DND-41 (cell line): ENCODE measurements around the gene PLAC8.

Source experiments
- ATAC-seq: fragments of 200-7000 bp; cut with Tn5 transposase; 3 replicates; pipeline ENCODE4 v1.9.1; 2021; ENCODE audit warnings: low read depth; ENCODE audit not compliant: insufficient read depth
- DNase-seq: peaks from one replicate; pipeline ENCODE4 v3.0.0-alpha.2; 2020
- H2AFZ ChIP-seq: 2 replicates; pipeline ENCODE4 v1.6.0; 2012; ENCODE audit warnings: low read depth, low read length
- H3K27ac ChIP-seq: 2 replicates; pipeline ENCODE4 v1.5.1; 2012; ENCODE audit warnings: low read length, inconsistent platforms
- H3K27me3 ChIP-seq: fragments of 200-600 bp; sonication (generic); 2 replicates; pipeline ENCODE4 v1.6.0; 2012; ENCODE audit warnings: low read length, mild to moderate bottlenecking, inconsistent platforms; ENCODE audit not compliant: insufficient read depth, poor library complexity
- H3K36me3 ChIP-seq: 2 replicates; pipeline ENCODE4 v1.5.1; 2012; ENCODE audit warnings: low read length, inconsistent platforms; ENCODE audit not compliant: insufficient read depth
- H3K4me1 ChIP-seq: 2 replicates; pipeline ENCODE4 v1.5.1; 2012; ENCODE audit warnings: mild to moderate bottlenecking, low read length; ENCODE audit not compliant: insufficient read depth
- H3K4me2 ChIP-seq: 2 replicates; pipeline ENCODE4 v1.6.0; 2012; ENCODE audit warnings: mild to moderate bottlenecking, moderate library complexity, low read length, inconsistent platforms; ENCODE audit not compliant: insufficient read depth
- H3K4me3 ChIP-seq, 2 experiments: fragments of 200-600 bp in 1 of 2; shearing (Covaris generic) in 1 of 2; 2 replicates each; pipeline ENCODE4 v1.5.1; 2012 to 2016; ENCODE audit warnings: inconsistent platforms in 2 of 2, low read length in 2 of 2, mild to moderate bottlenecking in 2 of 2, low read depth in 1 of 2, moderate library complexity in 1 of 2
- H3K79me2 ChIP-seq: 2 replicates; pipeline ENCODE4 v1.6.0; 2012; ENCODE audit warnings: low read length, inconsistent platforms; ENCODE audit not compliant: insufficient read depth
- H3K9ac ChIP-seq: 2 replicates; pipeline ENCODE4 v1.6.0; 2012; ENCODE audit warnings: low read depth, mild to moderate bottlenecking, inconsistent platforms, low read length, moderate library complexity
- H3K9me3 ChIP-seq: 2 replicates; pipeline ENCODE4 v1.5.1; 2012; ENCODE audit warnings: low read length, moderate library complexity, mild to moderate bottlenecking, inconsistent platforms; ENCODE audit not compliant: insufficient read depth, severe bottlenecking
- H4K20me1 ChIP-seq: 2 replicates; pipeline ENCODE4 v1.6.0; 2012; ENCODE audit warnings: low read length; ENCODE audit not compliant: insufficient read depth
- EZH2 ChIP-seq: IDR thresholded peaks from 3 replicates; pipeline ENCODE4 v1.6.1; 2012; ENCODE audit warnings: borderline replicate concordance, low read depth, mild to moderate bottlenecking, moderate library complexity, low read length, inconsistent platforms; ENCODE audit not compliant: severe bottlenecking
- TF ChIP-seq, protein P1 (sequence below): IDR thresholded peaks from 2 replicates; pipeline ENCODE4 v1.5.1; 2012; ENCODE audit warnings: borderline replicate concordance, low read length, moderate library complexity, mild to moderate bottlenecking; ENCODE audit not compliant: poor library complexity, severe bottlenecking; ENCODE audit errors: extremely low read depth

The PLAC8 gene

DNA sequence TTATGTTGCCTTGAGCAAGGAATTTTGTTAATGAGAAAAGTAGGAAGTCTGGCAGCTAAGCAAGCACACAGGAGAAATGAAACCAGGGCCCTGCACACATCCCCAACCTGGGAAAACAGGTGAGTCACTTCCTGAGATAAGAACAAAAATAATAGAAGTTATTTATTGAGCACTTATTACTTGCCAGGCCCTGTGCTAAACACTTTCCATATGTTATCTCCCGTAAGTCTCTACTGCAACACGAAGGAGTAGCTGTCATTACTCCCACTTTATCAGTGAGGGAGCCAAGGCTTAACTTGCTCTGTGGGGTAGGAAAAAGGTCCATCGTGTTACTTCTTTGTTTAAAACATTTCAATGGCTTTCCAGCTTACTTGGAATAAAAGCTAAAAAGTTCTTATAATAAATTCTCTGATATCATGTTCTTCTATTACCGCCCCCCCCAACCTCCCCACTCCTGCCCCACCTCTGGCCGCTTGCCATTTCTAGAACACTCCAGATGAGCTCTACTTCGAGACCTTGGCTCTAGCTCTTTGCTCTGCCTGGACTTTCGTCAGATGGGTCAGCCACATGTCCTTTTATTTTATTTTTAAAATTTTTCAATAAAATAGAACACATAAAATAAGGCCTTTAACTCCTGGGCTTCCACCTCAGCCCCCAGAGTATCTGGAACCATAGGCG, 36.3 kb upstream of the PLAC8 start:
- Histone ChIP-seq H2AFZ (no peak overlapping the region), H3K9me3 (no peaks in the 10 kb centered on the region), H3K9ac (no peak overlapping the region), H3K4me2 (no peak overlapping the region), H3K79me2 (no peaks in the 10 kb centered on the region), H4K20me1 (no peaks in the 10 kb centered on the region), H3K36me3 (no peaks in the 10 kb centered on the region), H3K27ac (no peak overlapping the region), H3K4me1 (no peaks in the 10 kb centered on the region), H3K4me3 (no peak overlapping the region), H3K27me3 (no peaks in the 10 kb centered on the region)
- ATAC-seq: no peak
- DNase-seq: no peak
- no peak for TF ChIP-seq EZH2
- TF ChIP-seq, protein P1, sequence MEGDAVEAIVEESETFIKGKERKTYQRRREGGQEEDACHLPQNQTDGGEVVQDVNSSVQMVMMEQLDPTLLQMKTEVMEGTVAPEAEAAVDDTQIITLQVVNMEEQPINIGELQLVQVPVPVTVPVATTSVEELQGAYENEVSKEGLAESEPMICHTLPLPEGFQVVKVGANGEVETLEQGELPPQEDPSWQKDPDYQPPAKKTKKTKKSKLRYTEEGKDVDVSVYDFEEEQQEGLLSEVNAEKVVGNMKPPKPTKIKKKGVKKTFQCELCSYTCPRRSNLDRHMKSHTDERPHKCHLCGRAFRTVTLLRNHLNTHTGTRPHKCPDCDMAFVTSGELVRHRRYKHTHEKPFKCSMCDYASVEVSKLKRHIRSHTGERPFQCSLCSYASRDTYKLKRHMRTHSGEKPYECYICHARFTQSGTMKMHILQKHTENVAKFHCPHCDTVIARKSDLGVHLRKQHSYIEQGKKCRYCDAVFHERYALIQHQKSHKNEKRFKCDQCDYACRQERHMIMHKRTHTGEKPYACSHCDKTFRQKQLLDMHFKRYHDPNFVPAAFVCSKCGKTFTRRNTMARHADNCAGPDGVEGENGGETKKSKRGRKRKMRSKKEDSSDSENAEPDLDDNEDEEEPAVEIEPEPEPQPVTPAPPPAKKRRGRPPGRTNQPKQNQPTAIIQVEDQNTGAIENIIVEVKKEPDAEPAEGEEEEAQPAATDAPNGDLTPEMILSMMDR: no peak

DNA sequence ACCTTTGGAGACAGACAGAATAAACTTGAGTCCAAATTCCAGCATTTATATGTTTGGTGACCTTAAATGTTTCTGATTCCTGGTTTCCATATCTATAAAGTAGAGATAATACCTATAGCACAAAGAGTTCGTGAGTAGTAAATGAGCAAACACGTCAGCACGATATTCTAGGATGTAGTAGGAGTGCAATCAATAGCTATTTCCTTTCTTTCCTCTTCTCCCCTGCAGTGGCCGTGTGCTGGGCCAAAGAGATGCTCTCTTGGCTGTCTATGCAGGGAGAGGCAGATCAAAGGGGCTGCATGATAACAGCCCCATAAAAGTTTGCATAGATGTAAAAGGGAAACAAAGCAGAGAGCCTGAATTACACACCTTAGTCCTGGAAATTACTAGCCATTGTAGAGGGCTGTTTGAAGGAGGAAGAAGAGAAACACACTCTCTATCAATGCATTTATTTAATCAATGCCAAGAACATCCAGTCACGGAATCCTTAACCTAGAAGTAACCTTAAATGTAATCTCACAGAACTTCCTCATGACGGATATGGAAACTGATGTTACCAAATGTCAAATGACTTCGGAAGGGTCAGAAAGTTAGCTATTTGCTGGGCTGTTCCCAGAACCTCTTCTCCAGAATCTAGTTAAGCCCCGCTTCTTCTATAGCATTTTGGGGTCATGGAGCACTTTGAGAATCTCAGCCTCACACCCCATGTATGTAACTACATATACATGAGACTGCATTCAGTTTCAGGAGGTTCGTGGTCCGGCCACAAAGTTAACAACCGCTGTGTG, 35.5 kb upstream of the PLAC8 start:
- Histone ChIP-seq H3K36me3 (no peaks in the 10 kb centered on the region), H2AFZ (no peak overlapping the region), H3K27me3 (no peaks in the 10 kb centered on the region), H3K27ac (no peak overlapping the region), H3K4me2 (no peak overlapping the region), H3K9me3 (no peaks in the 10 kb centered on the region), H3K4me3 (no peak overlapping the region), H3K9ac (no peak overlapping the region), H4K20me1 (no peaks in the 10 kb centered on the region), H3K4me1 (no peaks in the 10 kb centered on the region), H3K79me2 (no peaks in the 10 kb centered on the region)
- TF ChIP-seq, protein P1: no peak
- TF ChIP-seq EZH2: no peak
- ATAC-seq (no peak), DNase-seq (no peak)

DNA sequence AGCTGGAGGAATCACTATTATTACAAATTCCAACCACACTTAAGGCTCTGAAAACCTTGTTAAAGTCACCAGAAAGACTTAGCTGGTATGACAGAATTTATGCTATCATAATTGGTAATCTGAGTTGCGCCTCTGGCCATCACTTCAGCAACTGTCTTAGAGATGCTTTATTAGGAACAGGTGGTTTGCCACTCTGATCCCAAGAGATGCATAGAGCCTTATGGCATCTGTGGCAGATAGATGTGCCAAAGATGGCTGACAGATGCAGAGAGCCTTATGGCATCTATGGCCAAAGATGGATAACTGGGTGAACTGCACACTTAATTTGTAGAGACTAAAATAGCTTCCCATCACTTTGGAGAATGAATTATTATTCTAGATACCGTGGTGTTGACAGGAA, 32.3 kb upstream of the PLAC8 start:
- H3K27me3 ChIP-seq: no peaks in the 10 kb centered on the region
- no peak overlapping the region for H3K9ac ChIP-seq
- no peaks in the 10 kb centered on the region for H3K4me1 ChIP-seq
- H3K9me3 ChIP-seq: no peaks in the 10 kb centered on the region
- H2AFZ ChIP-seq: no peak overlapping the region
- H3K27ac ChIP-seq: no peak overlapping the region
- H3K36me3 ChIP-seq: no peaks in the 10 kb centered on the region
- no peak overlapping the region for H3K4me2 ChIP-seq
- no peak overlapping the region for H3K4me3 ChIP-seq
- H3K79me2 ChIP-seq: no peaks in the 10 kb centered on the region
- no peaks in the 10 kb centered on the region for H4K20me1 ChIP-seq
- TF ChIP-seq, protein P1: no peak
- no peak for TF ChIP-seq EZH2
- no peak for DNase-seq
- no peak for ATAC-seq
